Measurements from ENCODE around the gene IFT22. TPM values are rescaled to one million over a fixed set of nuclear protein-coding genes. Genes with fewer than 3 reads are reported as not detected.

IFT22 gene
- total and polyA plus RNA-seq, 2 of the 8 experiments (the other 6 are each of a cell fraction or from before 2014, with no cell fraction given), result 17.7 to 18.9 TPM

DNA sequence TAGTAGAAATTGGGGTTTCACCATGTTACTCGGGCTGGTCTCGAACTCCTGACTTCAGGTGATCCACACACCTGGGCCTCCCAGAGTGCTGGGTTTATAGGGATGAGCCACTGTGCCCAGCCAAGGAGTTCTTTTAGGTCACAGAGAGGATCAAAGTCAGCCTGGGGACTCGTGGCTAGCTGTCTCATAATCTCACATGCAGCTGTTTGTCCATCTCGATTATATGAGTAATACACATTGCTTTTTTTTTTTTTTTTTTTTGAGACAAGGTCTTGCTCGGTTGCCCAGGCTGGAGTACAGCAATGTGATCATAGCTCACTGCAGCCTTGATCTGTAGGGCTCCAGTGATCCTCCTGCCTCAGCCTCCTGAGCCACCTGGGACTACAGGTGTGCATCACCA lies 2.2 kb downstream of the IFT22 start (continued):
- TF ChIP-seq, protein P1, sequence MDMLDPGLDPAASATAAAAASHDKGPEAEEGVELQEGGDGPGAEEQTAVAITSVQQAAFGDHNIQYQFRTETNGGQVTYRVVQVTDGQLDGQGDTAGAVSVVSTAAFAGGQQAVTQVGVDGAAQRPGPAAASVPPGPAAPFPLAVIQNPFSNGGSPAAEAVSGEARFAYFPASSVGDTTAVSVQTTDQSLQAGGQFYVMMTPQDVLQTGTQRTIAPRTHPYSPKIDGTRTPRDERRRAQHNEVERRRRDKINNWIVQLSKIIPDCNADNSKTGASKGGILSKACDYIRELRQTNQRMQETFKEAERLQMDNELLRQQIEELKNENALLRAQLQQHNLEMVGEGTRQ (IDR thresholded peaks at IDR 0.05; ENCODE audit: low read length), result no peak
- TF ChIP-seq SUZ12 (IDR thresholded peaks at IDR 0.05; ENCODE audit: low read length) (no peak), HDAC6 (IDR thresholded peaks at IDR 0.05; ENCODE audit: low read depth, low read length) (no peak), NRF1 (IDR thresholded peaks at IDR 0.05; ENCODE audit: low read depth, low read length) (no peak), RAD21 (IDR thresholded peaks at IDR 0.05 in 1 of 2, conservative IDR thresholded peaks at IDR 0.05 in 1 of 2; ENCODE audit: low read depth in 2 of 2, low read length in 2 of 2) (no peak)

All from H1 (cell line).